Measurements from ENCODE around the gene GFPT1. TPM values are rescaled to one million over a fixed set of nuclear protein-coding genes. Genes with fewer than 3 reads are reported as not detected.
A peak's percentile ranks its signal among the peaks of the same experiment; 100 is the strongest.

The GFPT1 gene
- total and polyA plus RNA-seq, 9 of the 15 experiments (the other 6 are each of a cell fraction or from before 2014, with no cell fraction given): 6.6 to 38.3 (median 15.9) TPM

- TF ChIP-seq KDM4B (IDR thresholded peaks at IDR 0.05; ENCODE audit: borderline replicate concordance in 2 of 2, low read depth in 1 of 2) (no peak), ADNP (tag; IDR thresholded peaks at IDR 0.05) (no peak), ASH1L (IDR thresholded peaks at IDR 0.05; ENCODE audit: borderline replicate concordance, low read depth, partially characterized antibody) (peak; percentile 32), TFAP4 (CRISPR knock-in tag; IDR thresholded peaks at IDR 0.05; ENCODE audit: borderline replicate concordance) (no peak), PHB2 (IDR thresholded peaks at IDR 0.05; ENCODE audit: low read depth) (peak; percentile 44; the same call in 1 of the 2 replicates), ZNF140 (CRISPR knock-in tag; IDR thresholded peaks at IDR 0.05) (no peak), ZNF76 (CRISPR knock-in tag; IDR thresholded peaks at IDR 0.05; ENCODE audit: borderline replicate concordance) (no peak), ZNF512 (tag; IDR thresholded peaks at IDR 0.05) (peak; percentile 97), SIRT6 (IDR thresholded peaks at IDR 0.05; ENCODE audit: low read depth, low read length) (no peak), GTF2F1 (IDR thresholded peaks at IDR 0.05; ENCODE audit: low read depth, low read length) (no peak), SMARCA4 (IDR thresholded peaks at IDR 0.05) (peak; percentile 40; the same call in 1 of the 2 replicates), ZFP36 (IDR thresholded peaks at IDR 0.05; ENCODE audit: low read depth, low read length, partially characterized antibody) (no peak), CBFB (CRISPR knock-in tag; IDR thresholded peaks at IDR 0.05) (no peak), MLLT1 (IDR thresholded peaks at IDR 0.05) (peak; percentile 46 to 79; a peak in 2 of 4 replicates), ATF3 (IDR thresholded peaks at IDR 0.05) (no peak), ATF3 (CRISPR knock-in tag; conservative IDR thresholded peaks at IDR 0.05) (no peak), ZNF24 (IDR thresholded peaks at IDR 0.05) (no peak), LARP7 (IDR thresholded peaks at IDR 0.05) (peak; percentile 87; the same call in 1 of the 2 replicates), TAL1 (IDR thresholded peaks at IDR 0.05) (no peak), GTF3C2 (IDR thresholded peaks at IDR 0.05; ENCODE audit: borderline replicate concordance, extremely low read depth, insufficient read length) (no peak), SMARCE1 (IDR thresholded peaks at IDR 0.05) (peak; percentile 23; the same call in 1 of the 2 replicates), LCOR (CRISPR knock-in tag; IDR thresholded peaks at IDR 0.05) (no peak)
These were observed 2.4 kb downstream of the GFPT1 start (continued) for GRCh38 chr2:69384618-69385081.
